Caco-2 (cell line): ENCODE measurements around the gene PARD3B. TPM values are rescaled to one million over a fixed set of nuclear protein-coding genes. Genes with fewer than 3 reads are reported as not detected.

ENCODE experiments used
- BruUV-seq: library from RNA; stranded (reverse); fragments of 400-500 nt; replicated peaks from 2 replicates; lab custom pipeline; 2021; lab: Mats Ljungman, UMichigan
- CTCF ChIA-PET: fragments of 300-600 bp; sonication (Branson Sonifier 250); formaldehyde crosslinking; loops from one replicate; lab custom pipeline; 2022; ENCODE audit warnings: antibody characterized with exemption; lab: Charles Lee
- POLR2A ChIA-PET: fragments of 300-600 bp; sonication (Branson Sonifier 250); formaldehyde crosslinking; loops from one replicate; lab custom pipeline; 2022; ENCODE audit warnings: antibody characterized with exemption; lab: Charles Lee
- DNase-seq, 2 experiments: peaks; one replicate each; pipeline versions ENCODE4 v3.0.0 to v3.0.0-alpha.2; 2020 to 2022
- H3K27me3 ChIP-seq: replicated peaks from 2 replicates; pipeline ENCODE4 v1.6.0; 2011; ENCODE audit warnings: low read length; ENCODE audit not compliant: control insufficient read depth, insufficient read depth
- H3K36me3 ChIP-seq: 2 replicates; pipeline ENCODE4 v1.5.1; 2011; ENCODE audit warnings: low read length; ENCODE audit not compliant: control insufficient read depth, insufficient read depth
- H3K4me1 ChIP-seq: fragments of 250-450 bp; sonication (Bioruptor Pico); 2 replicates; pipeline ENCODE4 v1.5.1; 2020; ENCODE audit warnings: mild to moderate bottlenecking
- H3K4me3 ChIP-seq: 2 replicates; pipeline ENCODE4 v1.5.1; 2011; ENCODE audit warnings: low read depth, mild to moderate bottlenecking, control low read depth, low read length
- H3K9me3 ChIP-seq: fragments of 250-450 bp; sonication (Bioruptor Pico); 2 replicates; pipeline ENCODE4 v1.5.1; 2020; ENCODE audit warnings: mild to moderate bottlenecking, moderate library complexity
- H3K27ac Mint-ChIP-seq: one replicate; pipeline ENCODE4 v1.8.0; 2022; ENCODE audit warnings: mixed read lengths; ENCODE audit not compliant: unreplicated experiment
- H3K27me3 Mint-ChIP-seq: one replicate; pipeline ENCODE4 v1.8.0; 2022; ENCODE audit warnings: mixed read lengths; ENCODE audit not compliant: insufficient read depth, unreplicated experiment
- H3K36me3 Mint-ChIP-seq: one replicate; pipeline ENCODE4 v1.8.0; 2022; ENCODE audit warnings: mild to moderate bottlenecking, mixed read lengths; ENCODE audit not compliant: insufficient read depth, unreplicated experiment
- H3K4me1 Mint-ChIP-seq: one replicate; pipeline ENCODE4 v1.8.0; 2022; ENCODE audit warnings: low read depth, mixed read lengths; ENCODE audit not compliant: unreplicated experiment
- H3K4me3 Mint-ChIP-seq: one replicate; pipeline ENCODE4 v1.8.0; 2022; ENCODE audit warnings: mild to moderate bottlenecking, moderate library complexity, mixed read lengths; ENCODE audit not compliant: unreplicated experiment
- H3K9me3 Mint-ChIP-seq: one replicate; pipeline ENCODE4 v1.8.0; 2022; ENCODE audit warnings: mixed read lengths; ENCODE audit not compliant: unreplicated experiment
- intact Hi-C: fragments of 100-400 bp; cut with micrococcal nuclease; formaldehyde crosslinking; loops from one replicate; pipeline ENCODE4 v1.10.0; 2022; ENCODE audit not compliant: unreplicated experiment
- total RNA-seq: library from RNA; stranded (reverse); gene quantifications from 2 replicates; pipeline ENCODE4 v1.2.3, GENCODE V29; 2022
- TF ChIP-seq, protein P1 (sequence below), 2 experiments: fragments of 200-600 bp in 1 of 2; IDR thresholded peaks; 1 replicate in 1 of 2; 2 replicates in 1 of 2; pipeline versions ENCODE4 v1.5.1 to v1.8.0; 2011 to 2022; ENCODE audit warnings: antibody characterized with exemption in 1 of 2, control low read depth in 1 of 2, inconsistent platforms in 1 of 2, low read depth in 1 of 2, low read length in 1 of 2, mild to moderate bottlenecking in 1 of 2, moderate library complexity in 1 of 2; ENCODE audit not compliant: insufficient read depth in 1 of 2, severe bottlenecking in 1 of 2, unreplicated experiment in 1 of 2

PARD3B gene
- total RNA-seq, 1 experiment from 2014 or later, result 68.9 TPM

DNA sequence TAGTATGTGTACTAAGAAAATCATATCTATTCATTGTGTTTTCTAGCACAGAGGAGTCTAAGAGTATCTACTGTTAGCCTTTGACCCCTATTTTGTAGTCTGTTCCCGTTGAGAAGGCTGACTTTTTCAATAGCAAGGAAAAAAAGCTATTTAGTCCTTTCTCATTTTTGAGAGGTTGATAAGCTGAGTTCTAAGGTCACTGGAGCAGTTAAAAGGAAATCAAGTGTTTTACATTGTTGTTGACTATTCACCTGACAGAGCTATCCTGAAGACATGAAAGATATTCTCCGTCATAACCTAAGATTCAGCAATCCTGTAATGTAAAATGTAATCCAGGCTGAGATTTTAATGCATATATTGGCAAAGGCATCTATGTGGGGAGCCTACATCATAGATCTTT lies 856.7 kb downstream of the PARD3B start:
- H3K36me3 Mint-ChIP-seq, result peaks cover 5% of the 10 kb centered on the region
- no peak for DNase-seq
- Histone ChIP-seq H3K27me3 (no peaks in the 10 kb centered on the region), H3K4me3 (no peak overlapping the region), H3K4me1 (peaks cover 21% of the 10 kb centered on the region), H3K36me3 (no peaks in the 10 kb centered on the region; the same call in none of the 2 replicates), H3K9me3 (no peaks in the 10 kb centered on the region)
- POLR2A ChIA-PET, result interaction anchor here (1.0 kb wide), 1 partner anchor 108 kb away, joined by 3 read pairs; no protein-coding TSS in a partner anchor
- BruUV-seq, result no TSS peak
- peaks cover 18% of the 10 kb centered on the region for H3K4me1 Mint-ChIP-seq
- H3K9me3 Mint-ChIP-seq, result no peaks in the 10 kb centered on the region
- CTCF ChIA-PET, result no interaction called here
- no peak overlapping the region for H3K4me3 Mint-ChIP-seq
- TF ChIP-seq, protein P1, sequence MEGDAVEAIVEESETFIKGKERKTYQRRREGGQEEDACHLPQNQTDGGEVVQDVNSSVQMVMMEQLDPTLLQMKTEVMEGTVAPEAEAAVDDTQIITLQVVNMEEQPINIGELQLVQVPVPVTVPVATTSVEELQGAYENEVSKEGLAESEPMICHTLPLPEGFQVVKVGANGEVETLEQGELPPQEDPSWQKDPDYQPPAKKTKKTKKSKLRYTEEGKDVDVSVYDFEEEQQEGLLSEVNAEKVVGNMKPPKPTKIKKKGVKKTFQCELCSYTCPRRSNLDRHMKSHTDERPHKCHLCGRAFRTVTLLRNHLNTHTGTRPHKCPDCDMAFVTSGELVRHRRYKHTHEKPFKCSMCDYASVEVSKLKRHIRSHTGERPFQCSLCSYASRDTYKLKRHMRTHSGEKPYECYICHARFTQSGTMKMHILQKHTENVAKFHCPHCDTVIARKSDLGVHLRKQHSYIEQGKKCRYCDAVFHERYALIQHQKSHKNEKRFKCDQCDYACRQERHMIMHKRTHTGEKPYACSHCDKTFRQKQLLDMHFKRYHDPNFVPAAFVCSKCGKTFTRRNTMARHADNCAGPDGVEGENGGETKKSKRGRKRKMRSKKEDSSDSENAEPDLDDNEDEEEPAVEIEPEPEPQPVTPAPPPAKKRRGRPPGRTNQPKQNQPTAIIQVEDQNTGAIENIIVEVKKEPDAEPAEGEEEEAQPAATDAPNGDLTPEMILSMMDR (IDR thresholded peaks at IDR 0.05; ENCODE audit: insufficient read depth in 1 of 2, low read depth in 1 of 2, low read length in 1 of 2, severe bottlenecking in 1 of 2, unreplicated experiment in 1 of 2), result no peak
- H3K27ac Mint-ChIP-seq, result no peak overlapping the region
- intact Hi-C loops, result no loop called here
- H3K27me3 Mint-ChIP-seq, result no peaks in the 10 kb centered on the region

DNA sequence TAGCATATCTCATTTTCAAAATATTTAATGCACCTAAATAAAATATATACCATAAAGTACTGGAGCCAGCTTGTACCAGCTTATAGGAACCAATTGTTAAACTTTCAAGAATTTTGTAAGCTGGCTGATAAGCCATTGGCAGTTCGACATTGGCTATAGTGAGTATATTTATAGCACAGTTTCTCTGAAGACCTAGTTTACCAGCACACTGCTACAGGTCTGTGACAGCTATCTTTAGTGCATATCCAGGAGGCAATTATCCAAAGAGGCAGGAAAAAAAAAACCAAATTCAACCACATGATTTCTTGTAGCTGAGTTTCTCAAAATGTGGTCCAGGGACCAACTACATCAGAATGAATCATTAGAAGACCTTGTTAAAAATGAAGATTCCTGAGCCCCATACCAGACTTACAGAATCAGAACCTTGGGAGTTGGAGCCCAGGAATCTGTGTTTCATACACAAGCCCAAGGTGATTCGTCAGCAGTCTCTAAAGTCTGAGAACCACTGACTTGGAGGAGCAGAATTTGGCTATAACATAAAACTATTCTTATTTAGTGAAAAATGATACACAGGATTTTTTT lies 858.1 kb downstream of the PARD3B start:
- H3K9me3 Mint-ChIP-seq, result no peaks in the 10 kb centered on the region

DNA sequence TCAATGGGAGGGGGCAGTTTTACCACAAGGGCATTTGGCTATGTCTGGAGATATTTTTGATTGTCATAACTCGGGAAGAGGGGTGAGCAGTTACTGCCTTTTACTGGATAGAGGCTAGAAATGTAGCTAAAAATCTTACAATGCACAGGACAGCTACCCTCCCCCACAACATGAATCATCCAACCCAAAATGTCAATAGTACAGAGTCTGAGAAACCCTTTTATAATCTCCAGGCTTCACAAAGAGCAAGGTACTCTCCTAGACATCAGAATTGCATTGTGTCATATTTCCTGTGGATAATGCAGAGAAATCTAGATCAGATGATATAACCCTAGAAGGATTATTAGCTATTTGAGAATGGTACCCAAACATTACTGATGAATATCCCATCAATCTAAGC lies 859.9 kb downstream of the PARD3B start:
- Histone ChIP-seq H3K4me3 (no peak overlapping the region), H3K9me3 (no peaks in the 10 kb centered on the region), H3K27me3 (no peaks in the 10 kb centered on the region), H3K36me3 (no peaks in the 10 kb centered on the region; the same call in none of the 2 replicates), H3K4me1 (peaks cover 21% of the 10 kb centered on the region)
- Mint-ChIP-seq H3K9me3 (no peaks in the 10 kb centered on the region), H3K4me1 (peaks cover 18% of the 10 kb centered on the region), H3K36me3 (peaks cover 5% of the 10 kb centered on the region), H3K4me3 (no peak overlapping the region), H3K27ac (no peak overlapping the region), H3K27me3 (no peaks in the 10 kb centered on the region)
- CTCF ChIA-PET, result no interaction called here
- POLR2A ChIA-PET, result no interaction called here
- TF ChIP-seq, protein P1 (IDR thresholded peaks at IDR 0.05; ENCODE audit: insufficient read depth in 1 of 2, low read depth in 1 of 2, low read length in 1 of 2, severe bottlenecking in 1 of 2, unreplicated experiment in 1 of 2), result no peak
- no peak for DNase-seq
- no TSS peak for BruUV-seq
- intact Hi-C loops, result no loop called here

More for the DNA sequence above, 858.1 kb downstream of the PARD3B start:
- no TSS peak for BruUV-seq
- Histone ChIP-seq H3K27me3 (no peaks in the 10 kb centered on the region), H3K9me3 (no peaks in the 10 kb centered on the region), H3K4me1 (peaks cover 21% of the 10 kb centered on the region), H3K36me3 (no peaks in the 10 kb centered on the region; the same call in none of the 2 replicates), H3K4me3 (no peak overlapping the region)
- TF ChIP-seq, protein P1 (IDR thresholded peaks at IDR 0.05; ENCODE audit: insufficient read depth in 1 of 2, low read depth in 1 of 2, low read length in 1 of 2, severe bottlenecking in 1 of 2, unreplicated experiment in 1 of 2), result no peak
- POLR2A ChIA-PET, result no interaction called here
- Mint-ChIP-seq H3K4me1 (peaks cover 18% of the 10 kb centered on the region), H3K27me3 (no peaks in the 10 kb centered on the region), H3K36me3 (peaks cover 5% of the 10 kb centered on the region), H3K4me3 (no peak overlapping the region), H3K27ac (no peak overlapping the region)
- no peak for DNase-seq
- CTCF ChIA-PET, result no interaction called here
- intact Hi-C loops, result no loop called here
